ENCODE results near the gene SCD5.

The SCD5 gene

GRCh38 chr4:82661181-82661992, 137.2 kb downstream of the SCD5 start (continued):
- TF ChIP-seq, protein P1, sequence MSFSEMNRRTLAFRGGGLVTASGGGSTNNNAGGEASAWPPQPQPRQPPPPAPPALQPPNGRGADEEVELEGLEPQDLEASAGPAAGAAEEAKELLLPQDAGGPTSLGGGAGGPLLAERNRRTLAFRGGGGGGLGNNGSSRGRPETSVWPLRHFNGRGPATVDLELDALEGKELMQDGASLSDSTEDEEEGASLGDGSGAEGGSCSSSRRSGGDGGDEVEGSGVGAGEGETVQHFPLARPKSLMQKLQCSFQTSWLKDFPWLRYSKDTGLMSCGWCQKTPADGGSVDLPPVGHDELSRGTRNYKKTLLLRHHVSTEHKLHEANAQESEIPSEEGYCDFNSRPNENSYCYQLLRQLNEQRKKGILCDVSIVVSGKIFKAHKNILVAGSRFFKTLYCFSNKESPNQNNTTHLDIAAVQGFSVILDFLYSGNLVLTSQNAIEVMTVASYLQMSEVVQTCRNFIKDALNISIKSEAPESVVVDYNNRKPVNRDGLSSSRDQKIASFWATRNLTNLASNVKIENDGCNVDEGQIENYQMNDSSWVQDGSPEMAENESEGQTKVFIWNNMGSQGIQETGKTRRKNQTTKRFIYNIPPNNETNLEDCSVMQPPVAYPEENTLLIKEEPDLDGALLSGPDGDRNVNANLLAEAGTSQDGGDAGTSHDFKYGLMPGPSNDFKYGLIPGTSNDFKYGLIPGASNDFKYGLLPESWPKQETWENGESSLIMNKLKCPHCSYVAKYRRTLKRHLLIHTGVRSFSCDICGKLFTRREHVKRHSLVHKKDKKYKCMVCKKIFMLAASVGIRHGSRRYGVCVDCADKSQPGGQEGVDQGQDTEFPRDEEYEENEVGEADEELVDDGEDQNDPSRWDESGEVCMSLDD (tag by site-specific recombination; IDR thresholded peaks at IDR 0.05): no peak

DNA sequence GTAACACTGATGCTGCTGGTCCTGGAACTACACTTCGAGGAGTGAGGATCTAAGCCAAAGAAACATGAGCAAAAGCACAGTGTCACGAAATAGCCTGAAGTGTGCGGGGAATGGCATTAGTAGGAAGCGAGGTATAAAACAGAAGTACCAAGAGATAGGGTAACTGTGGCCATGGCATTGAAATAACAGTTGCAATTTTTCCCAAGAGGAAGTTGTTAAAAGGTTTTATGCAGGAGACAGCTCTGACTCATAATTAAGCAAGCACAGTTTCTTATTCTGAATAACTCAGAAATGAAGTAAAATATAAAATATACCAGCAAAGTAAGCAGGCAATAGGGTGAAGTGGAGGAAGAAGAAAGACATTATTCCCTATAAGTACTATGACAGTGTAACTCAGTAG, 146.5 kb downstream of the SCD5 start:
- no peaks in the 10 kb centered on the region for H3K4me1 ChIP-seq (ENCODE audit: control insufficient read depth, insufficient read depth, low read length)
- POLR2A ChIA-PET: no interaction called here
- no peak for TF ChIP-seq ZNF580 (tag by site-specific recombination; IDR thresholded peaks at IDR 0.05)
- no peak for TF ChIP-seq ZNF366 (tag by site-specific recombination; conservative IDR thresholded peaks at IDR 0.05)
- no peak for TF ChIP-seq ZFP69B (tag by site-specific recombination; IDR thresholded peaks at IDR 0.05)
- TF ChIP-seq, protein P1 (tag by site-specific recombination; IDR thresholded peaks at IDR 0.05): no peak
- no peak for TF ChIP-seq ZNF175 (tag by site-specific recombination; IDR thresholded peaks at IDR 0.05)
- no peak for TF ChIP-seq ZNF610 (tag by site-specific recombination; IDR thresholded peaks at IDR 0.05; ENCODE audit: borderline replicate concordance)
- no peak for TF ChIP-seq ZNF629 (tag by site-specific recombination; IDR thresholded peaks at IDR 0.05)
- no peak for TF ChIP-seq ZNF549 (tag by site-specific recombination; IDR thresholded peaks at IDR 0.05)
- TF ChIP-seq KLF9 (tag by site-specific recombination; IDR thresholded peaks at IDR 0.05; ENCODE audit: low read depth): no peak
- no peak for TF ChIP-seq YY2 (tag by site-specific recombination; IDR thresholded peaks at IDR 0.05)
- no peak for TF ChIP-seq ZNF121 (tag by site-specific recombination; IDR thresholded peaks at IDR 0.05)
- TF ChIP-seq, protein P2, sequence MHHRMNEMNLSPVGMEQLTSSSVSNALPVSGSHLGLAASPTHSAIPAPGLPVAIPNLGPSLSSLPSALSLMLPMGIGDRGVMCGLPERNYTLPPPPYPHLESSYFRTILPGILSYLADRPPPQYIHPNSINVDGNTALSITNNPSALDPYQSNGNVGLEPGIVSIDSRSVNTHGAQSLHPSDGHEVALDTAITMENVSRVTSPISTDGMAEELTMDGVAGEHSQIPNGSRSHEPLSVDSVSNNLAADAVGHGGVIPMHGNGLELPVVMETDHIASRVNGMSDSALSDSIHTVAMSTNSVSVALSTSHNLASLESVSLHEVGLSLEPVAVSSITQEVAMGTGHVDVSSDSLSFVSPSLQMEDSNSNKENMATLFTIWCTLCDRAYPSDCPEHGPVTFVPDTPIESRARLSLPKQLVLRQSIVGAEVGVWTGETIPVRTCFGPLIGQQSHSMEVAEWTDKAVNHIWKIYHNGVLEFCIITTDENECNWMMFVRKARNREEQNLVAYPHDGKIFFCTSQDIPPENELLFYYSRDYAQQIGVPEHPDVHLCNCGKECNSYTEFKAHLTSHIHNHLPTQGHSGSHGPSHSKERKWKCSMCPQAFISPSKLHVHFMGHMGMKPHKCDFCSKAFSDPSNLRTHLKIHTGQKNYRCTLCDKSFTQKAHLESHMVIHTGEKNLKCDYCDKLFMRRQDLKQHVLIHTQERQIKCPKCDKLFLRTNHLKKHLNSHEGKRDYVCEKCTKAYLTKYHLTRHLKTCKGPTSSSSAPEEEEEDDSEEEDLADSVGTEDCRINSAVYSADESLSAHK (tag by site-specific recombination; IDR thresholded peaks at IDR 0.05): no peak
- no peak for TF ChIP-seq ZNF623 (tag by site-specific recombination; IDR thresholded peaks at IDR 0.05)
- TF ChIP-seq PRDM10 (tag by site-specific recombination; IDR thresholded peaks at IDR 0.05): no peak
- no peak for TF ChIP-seq ZNF354C (tag by site-specific recombination; IDR thresholded peaks at IDR 0.05; ENCODE audit: borderline replicate concordance, low read depth)
- no peak for TF ChIP-seq ZNF560 (tag by site-specific recombination; IDR thresholded peaks at IDR 0.05; ENCODE audit: borderline replicate concordance)
- TF ChIP-seq ZNF239 (tag by site-specific recombination; IDR thresholded peaks at IDR 0.05): no peak
- TF ChIP-seq ZNF561 (tag by site-specific recombination; IDR thresholded peaks at IDR 0.05; ENCODE audit: borderline replicate concordance): no peak
- TF ChIP-seq ZNF174 (tag by site-specific recombination; IDR thresholded peaks at IDR 0.05): no peak
- no peak for TF ChIP-seq ZFP37 (tag by site-specific recombination; IDR thresholded peaks at IDR 0.05)
- no peak overlapping the region for H3K4me3 ChIP-seq (ENCODE audit: low read depth, low read length)
- peaks cover 0 to 12% of the 10 kb centered on the region in 2 experiments; a peak in 2 of 3 replicates for H3K36me3 ChIP-seq (ENCODE audit: control insufficient read depth in 2 of 2, insufficient read depth in 1 of 2, low read length in 2 of 2)
- no peaks in the 10 kb centered on the region for H3K9me3 ChIP-seq (ENCODE audit: control insufficient read depth, insufficient read depth, low read depth, low read length)
- no peak overlapping the region for H3K27ac ChIP-seq (ENCODE audit: extremely low read depth, low read depth, low read length)
- CTCF ChIA-PET: no interaction called here
